Measurements from ENCODE around the gene ATP8B4.

DNA sequence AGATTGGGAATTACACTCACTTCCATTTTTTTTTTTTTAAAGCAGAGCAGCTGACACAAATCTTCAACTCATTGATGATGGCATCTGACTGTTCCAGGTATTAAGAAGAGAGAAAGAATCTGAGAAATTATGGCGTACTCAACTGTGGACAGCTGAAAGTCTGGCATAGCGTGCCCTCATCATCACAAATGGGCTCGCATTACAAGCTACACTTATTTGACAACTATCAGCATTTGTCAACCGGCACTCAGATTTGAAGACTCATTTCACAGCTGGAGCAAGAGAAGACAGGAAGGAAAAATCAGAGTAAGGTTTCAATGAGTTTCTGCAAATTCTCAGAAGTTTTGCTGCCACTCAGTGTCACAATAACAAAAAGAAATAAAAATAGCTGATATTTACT lies 235.9 kb downstream of the ATP8B4 start:
- no peak for TF ChIP-seq POLR2AphosphoS5 (IDR thresholded peaks at IDR 0.05; ENCODE audit: low read depth, low read length)
- no peak for TF ChIP-seq GABPA (IDR thresholded peaks at IDR 0.05; ENCODE audit: low read depth)
- TF ChIP-seq, protein P1, sequence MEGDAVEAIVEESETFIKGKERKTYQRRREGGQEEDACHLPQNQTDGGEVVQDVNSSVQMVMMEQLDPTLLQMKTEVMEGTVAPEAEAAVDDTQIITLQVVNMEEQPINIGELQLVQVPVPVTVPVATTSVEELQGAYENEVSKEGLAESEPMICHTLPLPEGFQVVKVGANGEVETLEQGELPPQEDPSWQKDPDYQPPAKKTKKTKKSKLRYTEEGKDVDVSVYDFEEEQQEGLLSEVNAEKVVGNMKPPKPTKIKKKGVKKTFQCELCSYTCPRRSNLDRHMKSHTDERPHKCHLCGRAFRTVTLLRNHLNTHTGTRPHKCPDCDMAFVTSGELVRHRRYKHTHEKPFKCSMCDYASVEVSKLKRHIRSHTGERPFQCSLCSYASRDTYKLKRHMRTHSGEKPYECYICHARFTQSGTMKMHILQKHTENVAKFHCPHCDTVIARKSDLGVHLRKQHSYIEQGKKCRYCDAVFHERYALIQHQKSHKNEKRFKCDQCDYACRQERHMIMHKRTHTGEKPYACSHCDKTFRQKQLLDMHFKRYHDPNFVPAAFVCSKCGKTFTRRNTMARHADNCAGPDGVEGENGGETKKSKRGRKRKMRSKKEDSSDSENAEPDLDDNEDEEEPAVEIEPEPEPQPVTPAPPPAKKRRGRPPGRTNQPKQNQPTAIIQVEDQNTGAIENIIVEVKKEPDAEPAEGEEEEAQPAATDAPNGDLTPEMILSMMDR (IDR thresholded peaks at IDR 0.05), result no peak
- TF ChIP-seq EZH2phosphoT487 (IDR thresholded peaks at IDR 0.05; ENCODE audit: borderline replicate concordance, low read depth), result no peak
- TF ChIP-seq RAD21 (IDR thresholded peaks at IDR 0.05; ENCODE audit: low read length), result no peak
- TF ChIP-seq TCF12 (IDR thresholded peaks at IDR 0.05), result no peak
- TF ChIP-seq EP300 (IDR thresholded peaks at IDR 0.05; ENCODE audit: borderline replicate concordance in 1 of 2, low read depth in 1 of 2, low read length in 1 of 2), result no peak

Data from SK-N-SH (cell line).